Measurements from ENCODE around the gene TUBA8.
"Not testable (repeated sequence)": the region's sequence is repeated elsewhere in the genome, so short reads cannot be mapped to it uniquely, and the experiment has no call there.

The TUBA8 gene

DNA sequence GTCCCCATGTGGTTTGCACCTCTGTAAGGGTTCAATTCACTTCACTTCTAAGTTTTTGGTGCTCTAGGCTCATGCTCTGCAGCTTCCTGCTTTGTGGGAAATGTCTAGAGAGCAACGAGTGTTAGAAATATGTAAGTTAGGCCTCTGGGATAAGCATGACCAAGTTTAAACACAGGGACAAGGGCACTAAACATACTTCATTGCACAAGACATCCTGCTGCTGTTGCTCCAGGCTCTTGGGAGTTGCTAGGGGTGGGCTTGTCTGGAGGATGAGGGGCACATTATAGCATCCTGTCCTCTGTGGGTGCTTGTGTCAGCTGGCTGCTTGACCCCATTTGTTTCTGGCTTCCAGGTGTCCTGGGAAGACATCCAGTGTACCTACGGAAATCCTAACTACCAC, 62.8 kb downstream of the TUBA8 start:
- not testable (repeated sequence) for DNase-seq (ENCODE audit: low spot score)
